Activated naive CD4-positive, alpha-beta T cell treated with anti-CD3 and anti-CD28 coated beads, Interleukin-2, amount 10 ng/mL, durations not matched to agents 5 hours and 36 hours (primary cell): ENCODE results near the gene CFAP57. TPM values are rescaled to one million over a fixed set of nuclear protein-coding genes. Genes with fewer than 3 reads are reported as not detected.

Experiments
- microRNA-seq: library from miRNA; unstranded; fragments of <30 nt; microRNA quantifications from one replicate; pipeline ENCODE4 v1.2.0, GENCODE V29; 2022; ENCODE audit warnings: borderline microRNAs expressed, borderline replicate concordance
- total RNA-seq, 2 experiments: library from RNA; stranded (reverse); gene quantifications; one replicate each; pipeline ENCODE4 v1.2.3, GENCODE V29; 2021

CFAP57 gene
- not detected for total RNA-seq

DNA sequence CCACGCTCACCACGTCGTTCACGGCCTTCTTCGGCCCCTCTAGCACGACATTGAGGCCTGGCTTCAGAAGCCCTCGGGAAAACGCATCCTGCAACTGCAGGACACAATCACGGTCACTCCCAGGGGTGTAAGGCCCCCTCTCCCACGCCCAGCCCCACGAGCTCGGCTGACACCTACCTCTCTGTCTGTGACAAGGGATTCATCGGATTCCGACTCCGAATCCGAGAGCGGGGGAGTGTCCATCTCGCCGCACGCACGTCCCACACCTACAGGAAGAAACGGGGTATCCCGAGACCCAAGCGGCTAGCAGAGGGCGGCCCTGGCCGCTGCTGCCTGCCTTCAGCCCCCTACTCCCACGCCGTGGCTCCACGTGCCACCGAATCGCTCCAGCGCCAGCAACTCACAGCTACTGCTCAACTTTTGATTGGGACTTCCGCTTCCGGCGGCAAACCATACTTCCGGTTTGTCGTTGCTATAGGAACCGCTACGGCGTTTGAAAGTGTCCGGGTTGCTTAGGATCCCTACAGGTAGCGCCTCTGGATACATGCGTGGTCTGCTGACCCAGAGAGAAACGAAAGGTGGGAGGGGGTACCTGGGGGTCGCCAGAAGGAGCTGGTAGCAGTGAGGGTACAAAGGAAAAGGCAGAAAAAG lies at the start of gene CFAP57, which contains the start of gene EBNA1BP2:
TSS of gene CFAP57 (plus strand) at position 455 of the 651 bp plus-strand sequence. CDS start 424 bp downstream, outside the sequence.
TSS of gene EBNA1BP2 (minus strand) at position 415 of the 651 bp plus-strand sequence. CDS start at position 243, 172 bp downstream.

DNA sequence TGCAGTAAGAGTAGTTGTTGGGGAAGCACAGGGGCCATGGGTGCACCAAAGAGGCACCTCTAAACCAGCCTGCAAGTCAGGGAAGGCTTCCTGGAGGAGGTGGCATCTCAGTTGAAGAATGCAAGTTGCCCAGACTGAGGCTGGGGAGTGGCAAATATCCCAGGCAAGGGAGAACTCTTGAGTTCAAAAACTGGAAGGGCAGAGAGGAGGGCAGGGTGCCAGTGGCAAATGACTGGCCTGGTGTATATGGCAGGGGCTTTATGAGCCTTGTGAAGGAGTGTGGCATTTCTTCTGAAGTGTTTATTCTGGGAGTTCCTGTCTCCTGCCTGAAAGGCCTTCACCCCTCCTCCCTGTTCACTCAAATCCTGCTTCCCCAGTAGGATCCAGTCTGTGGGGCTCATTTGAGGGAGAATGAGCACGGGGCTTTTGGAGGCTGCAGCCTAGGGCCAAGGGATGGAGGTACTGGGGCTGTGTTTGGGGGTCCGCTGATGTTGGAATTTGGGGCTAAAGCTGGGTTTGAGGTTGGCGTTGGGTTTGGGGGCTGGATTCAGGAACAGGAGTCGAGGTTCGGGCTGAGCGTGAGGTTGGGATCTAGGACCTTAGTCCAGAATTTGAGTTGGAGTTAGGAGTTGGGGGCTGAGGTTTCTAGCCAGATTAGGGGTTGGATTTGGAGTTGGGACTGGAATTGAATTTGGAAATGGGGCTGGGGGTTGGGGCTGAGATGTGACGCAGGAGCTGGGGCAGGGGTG lies 97.7 kb downstream of the CFAP57 start, which contains the start of gene TMEM125:
TSS of gene TMEM125 (plus strand) at position 357 of the 749 bp plus-strand sequence. CDS start 2,740 bp downstream, outside the sequence.

DNA sequence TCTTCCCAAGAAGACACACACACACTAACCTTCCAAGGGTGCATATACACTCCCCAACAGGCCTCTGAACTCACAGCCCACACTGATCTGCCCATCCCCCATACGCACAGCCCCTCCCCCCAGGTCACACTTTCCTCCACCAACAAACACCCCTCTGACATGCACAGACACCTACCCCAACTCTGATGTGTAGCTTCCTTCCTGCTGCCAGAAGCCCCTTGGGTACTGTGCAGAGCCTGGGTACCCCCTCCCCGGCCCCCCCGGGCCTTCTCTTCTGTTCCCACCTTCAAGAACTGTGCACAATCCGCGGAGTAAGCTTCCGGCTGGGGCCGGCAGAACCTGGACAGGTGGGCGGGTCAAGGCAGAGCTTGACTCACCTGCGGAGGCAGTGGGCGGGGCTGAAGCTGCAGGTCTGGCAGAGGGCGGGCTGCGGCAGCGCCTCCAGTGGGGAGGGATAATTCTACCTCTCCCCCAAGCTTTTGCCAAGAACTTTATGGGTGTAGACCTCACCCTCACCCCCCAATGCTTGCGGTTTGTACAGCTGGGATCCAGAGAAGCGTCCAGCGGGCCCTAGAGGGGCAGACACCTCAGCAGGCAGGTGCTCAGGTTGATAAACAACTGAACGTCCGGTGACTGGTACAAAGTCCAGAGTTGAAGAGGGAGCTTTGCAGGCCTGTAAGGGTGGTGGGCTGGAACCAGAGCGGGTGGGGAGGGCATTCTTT lies 113.3 kb downstream of the CFAP57 start, which contains the start of gene C1orf210:
TSS of gene C1orf210 (minus strand) at position 313 of the 722 bp plus-strand sequence. CDS start 2,311 bp downstream, outside the sequence.

DNA sequence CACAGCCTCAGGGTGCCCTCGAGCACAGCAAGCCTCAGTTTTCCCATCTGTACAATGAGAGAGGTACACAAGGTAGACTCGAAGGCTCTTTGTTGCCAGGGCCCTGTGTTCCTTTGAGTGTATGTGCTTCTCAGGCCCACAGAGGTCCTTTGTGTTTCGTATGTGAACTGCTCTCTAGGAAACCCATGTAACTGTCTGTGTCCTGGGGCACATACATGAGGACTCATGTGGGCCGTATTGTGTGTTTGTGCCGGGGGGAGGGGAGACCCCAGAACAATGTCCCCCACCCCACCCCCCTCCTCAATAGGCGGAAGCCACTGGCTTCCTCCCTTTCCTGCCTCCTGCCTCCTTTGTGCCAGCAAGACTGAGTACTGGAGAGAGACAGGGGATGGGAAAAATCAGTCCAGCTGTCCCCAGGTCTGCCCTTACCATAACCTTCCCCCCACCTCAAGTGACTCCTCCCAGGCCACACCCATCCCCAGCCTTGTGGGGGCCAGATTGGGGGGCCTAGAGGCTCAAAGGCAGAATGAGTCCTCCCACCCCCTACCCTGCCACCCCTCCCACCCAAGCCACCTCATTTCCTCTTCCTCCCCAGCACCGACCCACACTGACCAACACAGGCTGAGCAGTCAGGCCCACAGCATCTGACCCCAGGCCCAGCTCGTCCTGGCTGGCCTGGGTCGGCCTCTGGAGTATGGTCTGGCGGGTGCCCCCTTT lies 128.4 kb downstream of the CFAP57 start, which contains the start of gene TIE1:
TSS of gene TIE1 (plus strand) at position 605 of the 717 bp plus-strand sequence. CDS start at position 695, 90 bp downstream.

Small RNA genes lying within 50 kb of the gene (microRNA-seq; reads per million reads assigned to microRNA genes)
- 0.83 reads per million for gene MIR6733

Other genes with a start within 250 kb of the CFAP57 start
- 100 to 1,000 TPM; 101 to 107 TPM for gene SLC2A1, start 213.5 kb upstream of the CFAP57 start, total RNA-seq
- 10 to 100 TPM; 31.7 to 35.7 TPM for gene EBNA1BP2, start within 50 bp of the CFAP57 start, total RNA-seq
- gene TMEM125, start 97.7 kb downstream of the CFAP57 start, total RNA-seq: not detected
- gene C1orf210, start 113.3 kb downstream of the CFAP57 start, total RNA-seq: not detected
- gene TIE1, start 128.7 kb downstream of the CFAP57 start, total RNA-seq: not detected
- gene MPL, start 165.5 kb downstream of the CFAP57 start, total RNA-seq: not detected
- gene CDC20, start 186.7 kb downstream of the CFAP57 start, total RNA-seq: 10 to 100 TPM; 87.0 to 88.5 TPM
- 10 to 100 TPM; 58.0 to 60.4 TPM for gene ELOVL1, start 195.7 kb downstream of the CFAP57 start, total RNA-seq
- 10 to 100 TPM; 28.6 to 29.1 TPM for gene MED8, start 217.5 kb downstream of the CFAP57 start, total RNA-seq
- 10 to 100 TPM; 64.9 to 71.4 TPM for gene SZT2, start 217.6 kb downstream of the CFAP57 start, total RNA-seq